Measurements from ENCODE around the gene SLC24A3.

SLC24A3 gene

GRCh38 chr20:19423097-19423899, 210.9 kb downstream of the SLC24A3 start:
- FAIRE-seq (no peak), DNase-seq (ENCODE audit: insufficient read length, low spot score) (no peak)
- TF ChIP-seq POLR2A (IDR thresholded peaks at IDR 0.05; ENCODE audit: low read depth, low read length), result no peak

- no peak for DNase-seq (ENCODE audit: insufficient read length, low spot score)
- FAIRE-seq, result no peak
- TF ChIP-seq POLR2A (IDR thresholded peaks at IDR 0.05; ENCODE audit: low read depth, low read length), result no peak
Observed at GRCh38 chr20:19423900-19424620, 211.6 kb downstream of the SLC24A3 start.

GRCh38 chr20:19426356-19426755, 213.9 kb downstream of the SLC24A3 start:
- TF ChIP-seq POLR2A (IDR thresholded peaks at IDR 0.05; ENCODE audit: low read depth, low read length), result no peak
- DNase-seq (ENCODE audit: insufficient read length, low spot score), result no peak
- FAIRE-seq, result no peak

- FAIRE-seq (no peak), DNase-seq (ENCODE audit: insufficient read length, low spot score) (no peak)
- TF ChIP-seq POLR2A (IDR thresholded peaks at IDR 0.05; ENCODE audit: low read depth, low read length), result no peak
Observed at GRCh38 chr20:19427480-19427879, 215.0 kb downstream of the SLC24A3 start.

- FAIRE-seq (no peak), DNase-seq (ENCODE audit: insufficient read length, low spot score) (no peak)
- no peak for TF ChIP-seq POLR2A (IDR thresholded peaks at IDR 0.05; ENCODE audit: low read depth, low read length)
Observed at GRCh38 chr20:19427913-19428312, 215.5 kb downstream of the SLC24A3 start.

- TF ChIP-seq POLR2A (IDR thresholded peaks at IDR 0.05; ENCODE audit: low read depth, low read length), result no peak
- FAIRE-seq (no peak), DNase-seq (ENCODE audit: insufficient read length, low spot score) (no peak)
Observed at GRCh38 chr20:19428324-19428723, 215.9 kb downstream of the SLC24A3 start.

GRCh38 chr20:19429538-19429937, 217.1 kb downstream of the SLC24A3 start:
- FAIRE-seq (no peak), DNase-seq (ENCODE audit: insufficient read length, low spot score) (no peak)
- TF ChIP-seq POLR2A (IDR thresholded peaks at IDR 0.05; ENCODE audit: low read depth, low read length), result no peak

GRCh38 chr20:19430641-19431315, 218.3 kb downstream of the SLC24A3 start:
- TF ChIP-seq POLR2A (IDR thresholded peaks at IDR 0.05; ENCODE audit: low read depth, low read length), result no peak
- FAIRE-seq (no peak), DNase-seq (ENCODE audit: insufficient read length, low spot score) (no peak)

GRCh38 chr20:19431316-19431700, 218.9 kb downstream of the SLC24A3 start:
- DNase-seq (ENCODE audit: insufficient read length, low spot score), result no peak
- no peak for TF ChIP-seq POLR2A (IDR thresholded peaks at IDR 0.05; ENCODE audit: low read depth, low read length)
- FAIRE-seq, result no peak

- no peak for FAIRE-seq
- no peak for TF ChIP-seq POLR2A (IDR thresholded peaks at IDR 0.05; ENCODE audit: low read depth, low read length)
- no peak for DNase-seq (ENCODE audit: insufficient read length, low spot score)
Observed at GRCh38 chr20:19431906-19432305, 219.5 kb downstream of the SLC24A3 start.

- FAIRE-seq (no peak), DNase-seq (ENCODE audit: insufficient read length, low spot score) (no peak)
- no peak for TF ChIP-seq POLR2A (IDR thresholded peaks at IDR 0.05; ENCODE audit: low read depth, low read length)
Observed at GRCh38 chr20:19433371-19434350, 221.2 kb downstream of the SLC24A3 start.

GRCh38 chr20:19435316-19435715, 222.9 kb downstream of the SLC24A3 start:
- FAIRE-seq, result no peak

GRCh38 chr20:19435821-19436220, 223.4 kb downstream of the SLC24A3 start:
- DNase-seq (ENCODE audit: insufficient read length, low spot score) (no peak), FAIRE-seq (no peak)
- TF ChIP-seq POLR2A (IDR thresholded peaks at IDR 0.05; ENCODE audit: low read depth, low read length), result no peak

More at GRCh38 chr20:19435316-19435715, 222.9 kb downstream of the SLC24A3 start:
- no peak for DNase-seq (ENCODE audit: insufficient read length, low spot score)
- no peak for TF ChIP-seq POLR2A (IDR thresholded peaks at IDR 0.05; ENCODE audit: low read depth, low read length)
